OCI-LY1 (cell line): ENCODE measurements around the gene NFIA.

Experiments used
- CTCF ChIP-seq: fragments of 200-600 bp; sonication (generic), shearing (Covaris generic); IDR thresholded peaks from 2 replicates; pipeline ENCODE4 v1.5.1; 2017; ENCODE audit warnings: mild to moderate bottlenecking, antibody characterized with exemption, low read length, moderate library complexity, mixed read lengths
- EZH2 ChIP-seq: fragments of 200-600 bp; sonication (generic), shearing (Covaris generic); IDR thresholded peaks from 2 replicates; pipeline ENCODE4 v1.8.0; 2017; ENCODE audit warnings: borderline replicate concordance, mixed run types, mild to moderate bottlenecking, antibody characterized with exemption, low read length, moderate library complexity, mixed read lengths

GRCh38 chr1:61357539-61357938 lies 275.2 kb downstream of the NFIA start:
- TF ChIP-seq CTCF, result no peak
- no peak for TF ChIP-seq EZH2
